Left colon (tissue), 2 donors: ENCODE measurements around the gene ATG7. TPM values are rescaled to one million over a fixed set of nuclear protein-coding genes. Genes with fewer than 3 reads are reported as not detected.
"Not testable (repeated sequence)": the region's sequence is repeated elsewhere in the genome, so short reads cannot be mapped to it uniquely, and the experiment has no call there.

Experiments used
- ATAC-seq: fragments of 200-7000 bp; cut with Tn5 transposase; one replicate; pipeline ENCODE4 v1.9.1; 2020; ENCODE audit warnings: mild to moderate bottlenecking, moderate library complexity
- DNase-seq, 2 donors: peaks; one replicate each; pipeline ENCODE4 v3.0.0-alpha.2; 2020
- intact Hi-C, 2 donors: fragments of 100-400 bp; cut with DNase I in 1 of 2; cut with micrococcal nuclease in 1 of 2; formaldehyde crosslinking; loops; one replicate each; pipeline versions ENCODE4 v1.11.2 to v1.14.0; 2022; cut with DNase I, micrococcal nuclease
- total RNA-seq, 2 donors: library from RNA; stranded (reverse); fragmentation: NEBNext Ultra II Directional; extraction: Animal tissue kit (Norgen Biotek cat#: 25700); gene quantifications; one replicate each; pipeline ENCODE4 v1.2.1, GENCODE V29; 2021
- donor health status: DM: no; HTN: no; CAD: no.
- donor health status: DM: yes; HTN: yes; CAD: no.

Gene ATG7
- total RNA-seq, 2 donors from 2014 or later, result 34.6 to 41.0 TPM

GRCh38 chr3:11436775-11437174 lies 164.6 kb downstream of the ATG7 start:
- no peak for DNase-seq

GRCh38 chr3:11437506-11437905 lies 165.3 kb downstream of the ATG7 start:
- DNase-seq (no peak), ATAC-seq (no peak)
- intact Hi-C loops, result no loop called here

More at GRCh38 chr3:11436775-11437174, 164.6 kb downstream of the ATG7 start:
- ATAC-seq, result no peak
- intact Hi-C loops, result no loop called here

GRCh38 chr3:11438646-11439045 lies 166.4 kb downstream of the ATG7 start:
- DNase-seq, result no peak
- ATAC-seq, result no peak
- intact Hi-C loops, result no loop called here

GRCh38 chr3:11441346-11441745 lies 169.1 kb downstream of the ATG7 start:
- DNase-seq, intact Hi-C loops, ATAC-seq: not testable (repeated sequence)

- ATAC-seq (no peak), DNase-seq (no peak)
- intact Hi-C loops, result no loop called here
These were observed 172.2 kb downstream of the ATG7 start for GRCh38 chr3:11444404-11444803.

- DNase-seq, ATAC-seq, intact Hi-C loops: not testable (repeated sequence)
These were observed 173.0 kb downstream of the ATG7 start for GRCh38 chr3:11445193-11445592.

- DNase-seq, result no peak
- intact Hi-C loops, result no loop called here
These were observed 173.7 kb downstream of the ATG7 start for GRCh38 chr3:11445883-11446282.

GRCh38 chr3:11447584-11448200 lies 175.5 kb downstream of the ATG7 start:
- intact Hi-C loops, result no loop called here
- DNase-seq (no peak), ATAC-seq (no peak)

More at GRCh38 chr3:11445883-11446282, 173.7 kb downstream of the ATG7 start:
- ATAC-seq, result no peak

- ATAC-seq, result no peak
- DNase-seq, result no peak
- intact Hi-C loops, result no loop called here
These were observed 177.8 kb downstream of the ATG7 start for GRCh38 chr3:11450015-11450414.

GRCh38 chr3:11452312-11452711 lies 180.1 kb downstream of the ATG7 start:
- ATAC-seq (no peak), DNase-seq (no peak)
- intact Hi-C loops, result no loop called here

- intact Hi-C loops, result no loop called here
- ATAC-seq, result no peak
These were observed 181.0 kb downstream of the ATG7 start for GRCh38 chr3:11452885-11453847.

GRCh38 chr3:11455956-11456355 lies 183.8 kb downstream of the ATG7 start:
- no peak for ATAC-seq
- no peak for DNase-seq
- intact Hi-C loops, result no loop called here

More at GRCh38 chr3:11452885-11453847, 181.0 kb downstream of the ATG7 start:
- DNase-seq, result no peak

GRCh38 chr3:11457135-11457534 lies 184.9 kb downstream of the ATG7 start:
- ATAC-seq (no peak), DNase-seq (no peak)
- intact Hi-C loops, result no loop called here

- intact Hi-C loops, result no loop called here
- DNase-seq, result no peak
- no peak for ATAC-seq
These were observed 187.1 kb downstream of the ATG7 start for GRCh38 chr3:11459186-11459824.

GRCh38 chr3:11461226-11461625 lies 189.0 kb downstream of the ATG7 start:
- intact Hi-C loops, result no loop called here
- no peak for DNase-seq
- ATAC-seq, result no peak

GRCh38 chr3:11462673-11463072 lies 190.5 kb downstream of the ATG7 start:
- DNase-seq, intact Hi-C loops, ATAC-seq: not testable (repeated sequence)

- no peak for DNase-seq
- no peak for ATAC-seq
- intact Hi-C loops, result no loop called here
These were observed 191.4 kb downstream of the ATG7 start for GRCh38 chr3:11463591-11463990.

GRCh38 chr3:11464356-11464755 lies 192.2 kb downstream of the ATG7 start:
- intact Hi-C loops, result no loop called here
- DNase-seq, result no peak
- ATAC-seq, result no peak

- intact Hi-C loops, result no loop called here
- no peak for DNase-seq
- ATAC-seq, result no peak
These were observed 193.8 kb downstream of the ATG7 start for GRCh38 chr3:11465744-11466616.
